Thyroid gland (tissue), 4 donors: ENCODE results near the gene FOXN3.

Experiments
- POLR2A ChIP-seq, 2 donors: fragments of 450-650 bp; IDR thresholded peaks; one replicate each; pipeline ENCODE4 v1.6.1; 2017; ENCODE audit warnings: antibody characterized with exemption in 2 of 2, mild to moderate bottlenecking in 2 of 2, moderate library complexity in 1 of 2
- TF ChIP-seq, protein P1 (sequence below), 6 experiments: fragments of 200-600 bp in 3 of 6; fragments of 450-650 bp in 3 of 6; sonication (generic) in 3 of 6; IDR thresholded peaks; one replicate each; pipeline ENCODE4 v1.5.1; 2016 to 2019; ENCODE audit warnings: antibody characterized with exemption in 6 of 6, mild to moderate bottlenecking in 2 of 6, inconsistent platforms in 1 of 6, moderate library complexity in 1 of 6

DNA sequence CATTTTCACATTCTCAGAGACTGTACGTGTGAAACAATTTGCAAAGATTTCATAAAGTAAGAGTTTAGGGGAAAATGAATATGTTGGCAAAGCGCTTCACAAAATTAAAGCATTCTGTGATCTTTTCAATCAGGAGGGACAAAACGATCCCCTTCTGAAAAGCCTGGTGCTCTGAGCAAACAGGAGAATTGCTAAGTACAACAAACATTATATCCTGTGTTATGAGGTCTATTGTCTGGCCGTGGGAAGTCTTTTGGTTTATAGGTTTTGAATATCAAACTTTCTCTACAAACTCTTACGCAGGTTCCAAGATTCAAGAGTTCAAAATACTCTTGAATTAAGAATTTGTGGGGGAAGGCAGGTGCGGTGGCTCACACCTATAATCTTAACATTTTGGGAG is 7.2 kb upstream of the FOXN3 start:
- no peak for TF ChIP-seq POLR2A (IDR thresholded peaks at IDR 0.05)
- TF ChIP-seq, protein P1, sequence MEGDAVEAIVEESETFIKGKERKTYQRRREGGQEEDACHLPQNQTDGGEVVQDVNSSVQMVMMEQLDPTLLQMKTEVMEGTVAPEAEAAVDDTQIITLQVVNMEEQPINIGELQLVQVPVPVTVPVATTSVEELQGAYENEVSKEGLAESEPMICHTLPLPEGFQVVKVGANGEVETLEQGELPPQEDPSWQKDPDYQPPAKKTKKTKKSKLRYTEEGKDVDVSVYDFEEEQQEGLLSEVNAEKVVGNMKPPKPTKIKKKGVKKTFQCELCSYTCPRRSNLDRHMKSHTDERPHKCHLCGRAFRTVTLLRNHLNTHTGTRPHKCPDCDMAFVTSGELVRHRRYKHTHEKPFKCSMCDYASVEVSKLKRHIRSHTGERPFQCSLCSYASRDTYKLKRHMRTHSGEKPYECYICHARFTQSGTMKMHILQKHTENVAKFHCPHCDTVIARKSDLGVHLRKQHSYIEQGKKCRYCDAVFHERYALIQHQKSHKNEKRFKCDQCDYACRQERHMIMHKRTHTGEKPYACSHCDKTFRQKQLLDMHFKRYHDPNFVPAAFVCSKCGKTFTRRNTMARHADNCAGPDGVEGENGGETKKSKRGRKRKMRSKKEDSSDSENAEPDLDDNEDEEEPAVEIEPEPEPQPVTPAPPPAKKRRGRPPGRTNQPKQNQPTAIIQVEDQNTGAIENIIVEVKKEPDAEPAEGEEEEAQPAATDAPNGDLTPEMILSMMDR (IDR thresholded peaks at IDR 0.05) = no peak
